GM12891 (cell line): ENCODE measurements around the gene TGFBR3.

Experiments
- PAX5 ChIP-seq: IDR thresholded peaks from 2 replicates; pipeline ENCODE4 v1.6.1; 2011; ENCODE audit warnings: low read length, moderate library complexity, mild to moderate bottlenecking; ENCODE audit not compliant: insufficient read depth, severe bottlenecking
- POLR2A ChIP-seq: IDR thresholded peaks from 2 replicates; pipeline ENCODE4 v1.6.1; 2011; ENCODE audit warnings: low read depth, low read length, control low read depth
- POLR2AphosphoS5 ChIP-seq: IDR thresholded peaks from 2 replicates; pipeline ENCODE4 v1.6.1; 2011; ENCODE audit warnings: low read depth, low read length, control low read depth
- POU2F2 ChIP-seq: IDR thresholded peaks from 2 replicates; pipeline ENCODE4 v1.6.1; 2011; ENCODE audit warnings: low read depth, mild to moderate bottlenecking, control low read depth, low read length, moderate library complexity
- SPI1 ChIP-seq: IDR thresholded peaks from 2 replicates; pipeline ENCODE4 v1.6.1; 2011; ENCODE audit warnings: low read depth, low read length, control low read depth
- TAF1 ChIP-seq: IDR thresholded peaks from 2 replicates; pipeline ENCODE4 v1.6.1; 2011; ENCODE audit warnings: low read depth, low read length, control low read depth

DNA sequence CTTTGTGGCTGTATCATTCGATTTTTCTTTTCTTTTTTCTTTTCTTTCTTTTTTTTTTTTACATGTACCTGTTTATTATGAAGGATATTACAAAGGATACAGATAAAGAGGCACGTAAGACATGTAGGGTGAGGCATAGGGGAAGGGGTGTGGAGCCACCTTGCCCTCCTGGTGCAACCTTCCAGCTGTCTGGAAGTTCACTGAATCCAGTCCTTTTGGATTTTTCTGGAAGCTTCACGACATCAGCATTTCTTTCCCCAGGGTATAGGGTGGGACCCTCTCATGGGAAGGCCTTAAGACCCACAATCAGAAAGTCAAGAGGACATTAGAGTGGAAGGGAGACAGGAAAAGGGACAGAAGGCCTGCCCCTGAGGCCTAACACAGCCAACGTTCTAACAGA lies 30.1 kb upstream of the TGFBR3 start:
- TF ChIP-seq POLR2AphosphoS5 = no peak
- TF ChIP-seq POLR2A = no peak
- TF ChIP-seq SPI1 = no peak
- no peak for TF ChIP-seq PAX5
- TF ChIP-seq TAF1 = no peak
- no peak for TF ChIP-seq POU2F2
